Endometrial microvascular endothelial cells (primary cell): ENCODE data around the gene GORASP1. TPM values are rescaled to one million over a fixed set of nuclear protein-coding genes. Genes with fewer than 3 reads are reported as not detected.

Source experiments
- in situ Hi-C: cut with HindIII; loops from 2 replicates; pipeline ENCODE4 v1.10.0; 2017; ENCODE audit warnings: low sequenced_read_pairs, low pct_unique_long_range_greater_than_20kb; ENCODE audit errors: inconsistent ontology term
- total RNA-seq: library from RNA; depleted of rRNA; stranded (reverse); fragments of >200 nt; gene quantifications from one replicate; pipeline ENCODE4 v1.2.3, GENCODE V29; 2015; ENCODE audit errors: inconsistent ontology term

The GORASP1 gene
- total RNA-seq, 1 donor from 2014 or later, result 72.3 TPM

DNA sequence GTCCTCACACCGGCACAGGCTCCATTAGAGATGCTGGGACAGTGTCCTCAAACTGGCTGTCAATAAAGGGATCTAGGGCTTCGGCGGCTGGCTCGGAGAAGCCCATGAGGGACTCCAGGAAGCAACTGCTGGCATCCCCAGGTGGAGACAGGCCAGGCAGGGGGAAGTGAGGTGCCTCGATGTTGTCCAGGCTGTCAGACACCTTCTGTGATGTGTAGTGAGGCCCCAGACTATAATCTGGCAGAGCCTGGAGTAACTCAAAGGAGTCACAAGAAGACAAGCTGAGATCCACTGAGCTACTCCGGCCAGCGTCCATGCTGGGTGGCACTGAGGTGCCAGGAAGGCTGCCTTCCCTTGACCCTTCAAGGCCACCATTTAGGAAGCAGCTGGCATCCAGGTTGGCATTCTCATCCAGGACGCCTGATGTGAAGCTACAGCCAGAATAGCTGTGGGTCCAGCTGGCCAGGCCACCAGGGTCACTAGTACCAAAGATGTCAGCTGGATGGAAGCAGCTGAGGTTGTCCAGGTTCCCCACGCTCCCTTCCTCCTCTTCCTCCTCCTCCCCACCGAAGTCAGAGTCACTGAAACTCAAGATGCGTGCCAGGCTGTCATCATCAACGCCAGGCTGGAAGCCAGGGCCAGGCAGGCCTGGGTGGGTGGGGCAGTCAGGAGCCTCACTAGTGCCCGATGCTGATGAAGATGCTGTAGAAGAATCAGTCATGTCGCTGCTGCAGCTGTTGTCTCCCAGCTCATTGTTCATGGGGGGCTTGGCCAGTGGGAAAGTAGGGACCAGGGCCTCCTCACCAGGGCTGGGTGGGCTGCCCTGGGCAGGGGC is 35.8 kb upstream of the GORASP1 start:
- in situ Hi-C loops, result loop anchor here (25.0 kb wide), 1 partner anchor 144 kb away; the partner anchor contains the start of gene CX3CR1

DNA sequence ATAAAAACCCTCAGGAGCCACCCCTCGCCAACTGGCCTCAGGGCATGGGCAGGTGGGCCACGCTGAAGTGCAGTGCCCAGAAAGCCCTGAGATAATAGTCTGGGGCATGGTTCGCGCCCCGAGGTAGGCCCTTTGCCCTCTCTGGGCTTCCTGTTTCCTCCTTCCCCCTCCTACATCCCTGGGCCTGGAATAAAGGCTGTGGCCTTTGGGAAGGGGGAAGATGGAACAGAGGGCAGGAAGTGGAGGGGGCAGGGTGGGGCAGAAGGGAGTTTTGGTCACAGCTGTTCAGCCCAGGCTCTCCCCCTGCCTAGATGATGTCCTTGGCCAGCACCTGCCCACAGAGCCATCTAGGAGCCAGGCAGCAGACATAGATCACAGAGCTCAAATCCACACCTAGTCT is 34.6 kb upstream of the GORASP1 start:
- in situ Hi-C loops, result loop anchor here (25.0 kb wide), 1 partner anchor 145 kb away; the partner anchor contains the start of gene CX3CR1

DNA sequence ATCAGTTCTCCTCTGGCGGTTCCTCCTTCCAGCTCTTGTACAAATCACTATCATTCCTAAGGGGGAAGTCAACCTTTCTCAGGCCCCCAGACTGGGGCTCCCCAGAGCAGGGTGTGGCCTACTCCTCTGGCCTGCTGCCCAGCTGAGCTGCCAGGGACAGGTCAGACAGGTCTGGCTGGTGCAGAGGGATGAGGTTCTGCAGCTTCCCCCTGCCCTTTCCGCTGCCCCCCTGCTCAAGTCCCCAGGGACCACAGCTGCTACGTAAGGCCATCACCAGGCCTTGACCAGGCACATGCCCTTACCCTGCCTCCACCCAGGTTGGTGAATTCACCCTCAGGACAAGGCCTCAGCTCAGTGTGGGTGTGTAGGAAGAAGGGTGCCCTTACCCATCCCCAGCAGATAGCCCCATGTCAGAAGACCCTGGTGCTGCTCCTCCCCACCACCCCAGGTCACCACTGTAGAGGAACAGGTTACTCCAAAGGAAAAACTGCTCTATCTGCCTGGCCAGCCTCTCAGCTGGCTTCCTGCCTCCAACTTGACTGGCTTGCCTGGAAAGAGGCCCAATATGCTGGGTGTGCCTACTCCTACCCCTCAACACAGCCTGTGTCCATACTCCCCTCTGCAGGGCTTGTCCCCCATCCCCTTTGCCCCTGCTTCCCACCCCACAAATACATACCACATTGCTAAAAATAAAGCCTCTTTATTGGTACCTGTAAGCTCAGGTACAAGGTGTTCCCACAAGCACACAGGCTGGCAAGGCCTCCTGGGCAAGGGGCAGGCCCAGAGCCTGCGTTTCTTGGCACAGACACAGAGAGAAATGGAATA is 34.0 kb upstream of the GORASP1 start:
- in situ Hi-C loops, result loop anchor here (25.0 kb wide), 1 partner anchor 146 kb away; the partner anchor contains the start of gene CX3CR1

DNA sequence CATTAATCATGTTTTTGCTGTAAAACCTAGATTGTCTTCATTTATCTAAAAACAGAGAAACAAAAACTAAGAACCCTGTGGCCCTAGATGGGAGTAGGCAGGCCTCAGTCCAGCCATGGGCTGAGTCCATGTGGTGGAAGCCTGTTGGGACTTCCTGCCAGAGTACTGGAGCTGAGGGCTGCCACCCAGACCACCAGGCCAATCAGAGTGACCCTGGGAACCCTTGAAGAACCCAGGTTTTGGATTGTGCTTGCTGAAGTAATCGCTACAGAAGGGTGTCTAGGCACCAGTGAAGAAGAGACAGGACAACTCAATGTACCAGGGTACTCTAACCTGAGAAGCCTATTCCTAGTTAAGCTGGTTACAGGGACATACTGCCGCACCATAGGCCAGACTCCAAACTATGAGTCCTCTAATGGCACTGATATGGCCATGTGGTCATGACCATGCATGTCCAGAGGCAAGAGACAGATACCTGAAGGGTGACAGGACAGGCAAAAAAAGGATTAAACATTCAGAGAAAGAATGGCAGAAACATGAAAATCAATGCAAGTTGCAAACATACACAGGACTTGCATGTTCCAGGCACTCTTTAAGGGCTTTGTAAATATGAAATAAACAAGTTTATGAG is 33.0 kb upstream of the GORASP1 start:
- in situ Hi-C loops, result loop anchor here (25.0 kb wide), 1 partner anchor 147 kb away; the partner anchor contains the start of gene CX3CR1

DNA sequence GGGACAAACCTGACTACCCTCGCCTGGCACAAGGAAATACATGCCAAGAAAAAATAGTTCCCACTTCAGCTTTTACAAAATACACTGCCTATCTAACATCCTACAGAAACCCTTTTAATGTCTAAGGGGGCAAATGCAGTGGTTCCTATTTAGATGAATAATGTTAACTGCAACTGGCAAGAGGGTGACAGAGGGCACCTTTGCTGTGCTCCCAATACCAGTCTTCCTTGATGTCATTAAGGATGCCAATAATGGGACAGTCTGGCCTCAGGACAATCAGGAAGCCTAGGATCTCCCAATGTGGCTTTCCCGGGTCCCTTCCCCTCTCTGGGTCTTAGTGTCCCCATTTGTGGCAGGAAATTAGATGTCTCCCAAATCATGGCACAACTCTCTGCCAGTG is 32.0 kb upstream of the GORASP1 start:
- in situ Hi-C loops, result loop anchor here (25.0 kb wide), 1 partner anchor 148 kb away; the partner anchor contains the start of gene CX3CR1

DNA sequence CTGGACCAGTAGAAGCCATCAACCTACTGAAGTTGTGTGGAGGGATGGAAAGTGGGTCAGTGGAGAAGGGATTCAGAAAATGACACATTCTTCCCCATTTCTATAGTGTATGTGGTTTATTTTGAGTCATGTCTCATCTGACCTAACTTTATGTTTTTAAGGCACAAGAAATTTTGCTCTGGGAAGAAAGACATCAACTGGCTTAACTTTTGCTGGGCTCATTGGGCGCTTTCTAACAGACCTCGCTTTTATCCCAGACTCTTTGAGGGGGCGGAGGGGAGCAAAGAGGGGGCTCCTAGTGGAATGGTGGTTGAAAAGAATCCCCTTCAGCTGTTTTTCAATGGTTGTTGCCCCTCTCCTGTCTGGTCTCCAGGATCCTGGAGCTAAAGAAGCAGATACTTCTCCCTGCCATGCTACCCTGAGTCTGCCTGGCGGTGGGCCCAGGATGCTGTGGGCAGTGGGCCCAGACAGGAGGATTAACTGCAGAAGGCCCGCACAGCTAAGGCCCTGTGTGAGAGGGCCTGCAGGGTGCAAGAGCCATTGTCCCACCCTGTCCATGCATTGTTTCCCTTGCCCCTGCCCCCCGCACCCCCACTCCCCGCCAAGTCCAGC is 31.5 kb upstream of the GORASP1 start:
- in situ Hi-C loops, result loop anchor here (25.0 kb wide), 1 partner anchor 148 kb away; the partner anchor contains the start of gene CX3CR1

DNA sequence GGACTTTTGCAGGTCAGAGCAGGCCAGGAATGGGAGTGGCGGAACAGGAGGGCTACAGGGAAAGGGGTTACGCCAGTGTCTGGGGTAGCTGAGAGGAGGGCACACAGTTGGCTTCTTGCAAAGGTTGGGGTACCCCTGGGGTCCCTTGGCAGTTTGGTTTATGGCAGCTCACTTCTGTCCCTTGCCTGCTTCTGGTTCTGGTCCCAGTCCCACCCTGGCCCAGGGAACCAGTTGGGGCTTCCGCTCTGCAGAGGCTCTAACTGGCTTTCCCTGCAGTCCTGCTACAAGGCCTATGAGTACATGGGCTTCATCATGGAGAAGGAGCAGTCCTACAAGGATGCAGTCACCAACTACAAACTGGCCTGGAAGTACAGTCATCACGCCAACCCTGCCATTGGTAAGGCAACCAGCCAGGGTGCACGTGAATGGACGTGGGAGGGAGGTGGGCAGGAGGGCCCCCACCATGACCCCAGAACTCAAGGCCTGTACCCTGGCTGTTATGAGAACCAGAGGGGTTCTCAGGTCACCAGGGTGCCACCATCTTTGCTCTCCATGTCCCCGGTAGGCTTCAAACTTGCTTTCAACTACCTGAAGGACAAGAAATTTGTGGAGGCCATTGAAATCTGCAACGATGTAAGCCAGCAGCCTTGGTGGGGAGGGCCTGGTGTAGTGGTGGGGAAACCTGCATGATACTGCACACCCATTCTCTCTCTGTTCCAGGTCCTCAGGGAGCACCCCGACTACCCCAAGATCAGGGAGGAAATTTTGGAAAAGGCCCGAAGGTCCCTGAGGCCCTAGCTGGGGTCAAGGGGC is 30.8 kb upstream of the GORASP1 start:
- in situ Hi-C loops, result loop anchor here (25.0 kb wide), 1 partner anchor 149 kb away; the partner anchor contains the start of gene CX3CR1

DNA sequence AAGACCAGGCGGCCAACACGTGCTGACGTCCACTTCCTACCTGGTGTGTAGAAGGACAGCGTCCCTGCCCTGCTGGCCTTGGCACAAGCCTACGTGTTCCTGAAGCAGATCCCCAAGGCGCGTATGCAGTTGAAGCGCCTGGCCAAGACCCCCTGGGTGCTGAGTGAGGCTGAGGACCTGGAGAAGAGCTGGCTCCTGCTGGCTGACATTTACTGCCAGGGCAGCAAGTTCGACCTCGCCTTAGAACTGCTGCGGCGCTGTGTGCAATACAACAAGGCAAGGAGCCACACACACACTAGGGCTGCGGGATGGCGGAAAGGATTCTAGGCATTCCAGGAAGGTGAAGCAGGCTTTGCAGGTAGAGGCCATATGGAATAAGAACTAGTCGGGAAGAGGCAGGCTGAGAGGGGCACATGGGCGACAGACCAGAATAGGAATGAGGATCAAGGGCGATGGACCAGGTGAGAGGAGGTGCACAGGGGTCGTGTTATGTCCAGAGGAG is 30.1 kb upstream of the GORASP1 start:
- in situ Hi-C loops, result loop anchor here (25.0 kb wide), 1 partner anchor 150 kb away; the partner anchor contains the start of gene CX3CR1

DNA sequence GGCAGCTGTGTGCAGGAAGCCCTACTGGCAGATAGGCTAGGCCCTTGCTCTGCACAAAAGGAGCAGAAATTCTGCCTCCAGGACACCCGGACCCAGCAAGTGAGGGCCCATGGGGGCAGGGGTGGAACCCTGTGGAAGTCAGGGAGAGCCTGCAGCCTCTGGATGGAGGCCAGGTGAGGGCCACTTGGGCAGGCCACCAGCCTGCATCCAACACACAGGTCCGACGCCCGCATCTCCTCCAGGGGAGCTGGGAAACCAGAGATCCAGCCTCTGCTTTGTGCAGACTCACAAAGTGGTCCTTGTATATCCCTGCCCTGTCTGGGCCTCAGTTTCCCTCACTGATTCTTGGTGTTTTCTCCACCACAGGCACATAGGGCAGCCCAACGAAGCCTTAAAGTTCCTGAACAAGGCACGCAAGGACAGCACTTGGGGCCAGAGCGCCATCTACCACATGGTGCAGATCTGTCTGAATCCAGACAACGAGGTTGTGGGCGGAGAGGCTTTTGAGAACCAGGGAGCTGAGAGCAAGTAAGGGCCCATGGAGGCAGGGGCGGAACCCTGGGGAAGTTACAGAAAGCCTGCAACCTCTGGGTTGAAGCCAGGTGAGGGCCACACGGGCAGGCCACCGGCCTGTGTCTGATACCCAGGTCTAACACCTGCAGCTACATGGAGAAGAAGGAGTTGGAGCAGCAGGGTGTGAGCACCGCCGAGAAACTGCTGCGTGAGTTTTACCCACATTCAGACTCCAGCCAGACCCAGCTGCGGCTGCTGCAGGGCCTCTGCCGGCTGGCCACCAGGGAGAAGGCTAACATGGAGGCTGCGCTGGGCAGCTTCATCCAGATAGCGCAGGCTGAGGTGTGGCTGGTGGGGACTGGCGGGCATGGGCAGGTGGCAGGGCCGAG is 29.4 kb upstream of the GORASP1 start:
- in situ Hi-C loops, result loop anchor here (25.0 kb wide), 1 partner anchor 151 kb away; the partner anchor contains the start of gene CX3CR1

DNA sequence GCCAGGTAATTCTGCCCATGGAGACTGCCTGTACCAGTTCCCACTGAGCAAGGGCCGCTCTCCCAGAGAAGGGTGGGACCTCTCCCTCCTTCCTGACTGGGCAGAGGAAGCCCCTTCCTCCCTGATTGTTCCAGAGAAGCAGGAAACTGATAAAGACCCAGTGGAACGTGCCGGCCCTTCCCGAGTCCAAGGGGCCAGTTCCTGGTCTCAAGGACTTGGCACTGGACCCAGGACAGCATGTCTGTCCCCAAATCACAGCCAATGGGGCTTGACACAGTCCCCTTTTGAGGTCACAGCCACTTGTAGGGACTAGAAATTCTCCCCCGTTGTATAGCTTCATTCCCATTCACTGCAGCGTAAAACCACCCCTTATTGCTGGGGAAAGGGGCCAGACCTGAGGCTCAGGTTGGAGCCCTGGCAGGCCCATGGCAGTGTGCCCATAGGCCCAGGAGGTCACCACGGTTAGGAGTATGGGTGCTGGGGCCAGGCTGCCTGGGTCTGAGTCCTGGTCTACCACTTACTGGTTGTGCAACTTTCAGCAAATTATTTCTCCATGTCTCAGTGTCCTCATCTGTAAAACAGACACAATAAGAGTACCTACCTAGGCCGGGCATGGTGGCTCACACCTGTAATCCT is 27.9 kb upstream of the GORASP1 start:
- in situ Hi-C loops, result loop anchor here (25.0 kb wide), 1 partner anchor 152 kb away; the partner anchor contains the start of gene CX3CR1

DNA sequence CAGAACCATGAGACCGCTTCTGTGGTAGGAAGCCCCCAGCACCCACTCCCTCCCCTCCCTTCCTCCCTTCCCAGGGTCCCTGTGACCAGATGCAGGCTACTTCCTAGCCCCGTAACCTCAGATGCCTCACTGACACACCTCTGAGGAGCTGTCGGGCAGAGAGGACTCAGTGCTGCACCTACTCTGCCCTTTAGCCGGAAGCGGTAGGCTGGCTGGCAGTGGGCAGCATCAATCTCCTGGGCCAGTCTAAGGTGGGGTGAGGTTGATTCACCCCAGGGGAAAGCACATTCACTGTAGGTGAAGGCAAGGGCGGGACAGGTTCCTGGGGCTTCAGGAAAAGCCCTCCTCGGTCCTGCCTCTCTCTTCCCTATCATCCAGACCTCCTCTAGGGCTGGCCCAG is 26.9 kb upstream of the GORASP1 start:
- in situ Hi-C loops, result loop anchor here (25.0 kb wide), 1 partner anchor 153 kb away; the partner anchor contains the start of gene CX3CR1

DNA sequence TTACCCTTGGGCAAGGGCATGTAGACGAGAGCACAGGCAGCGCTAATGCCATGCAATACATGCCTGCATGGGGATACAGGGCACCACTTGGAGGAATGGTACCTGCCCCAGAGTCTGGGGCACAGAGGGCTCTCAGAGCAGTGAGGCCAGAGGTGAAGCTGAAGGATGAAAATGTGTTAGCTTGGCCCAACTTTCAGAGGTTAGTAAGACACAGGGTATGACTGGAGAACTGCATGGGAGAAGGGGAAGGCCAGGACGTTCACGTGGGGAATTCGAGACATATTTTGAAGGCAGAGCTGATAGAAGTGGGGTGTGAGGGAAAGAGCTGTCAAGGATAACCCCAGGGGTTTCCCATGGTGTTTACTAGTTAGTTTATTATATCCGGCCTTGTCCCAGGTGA is 26.4 kb upstream of the GORASP1 start:
- in situ Hi-C loops, result loop anchor here (25.0 kb wide), 1 partner anchor 153 kb away; the partner anchor contains the start of gene CX3CR1

DNA sequence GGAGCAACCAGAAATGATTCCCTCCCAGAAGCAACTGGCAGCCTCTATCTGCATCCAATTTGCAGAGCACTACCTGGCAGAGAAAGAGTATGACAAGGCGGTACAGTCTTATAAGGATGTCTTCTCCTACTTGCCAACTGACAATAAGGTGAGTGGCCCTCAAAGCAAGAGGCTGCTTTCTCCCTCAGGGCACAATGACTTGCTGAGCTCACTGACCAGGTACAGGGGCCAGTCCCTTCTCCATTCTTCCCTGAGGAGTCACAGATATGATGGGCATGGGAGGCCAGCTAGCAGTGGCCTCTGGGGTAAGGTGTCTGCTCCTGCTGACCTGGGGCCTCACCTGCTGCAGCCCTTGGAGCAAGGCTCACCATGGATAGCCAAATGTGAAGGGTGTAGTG is 25.7 kb upstream of the GORASP1 start:
- in situ Hi-C loops, result loop anchor here (25.0 kb wide), 1 partner anchor 154 kb away; the partner anchor contains the start of gene CX3CR1

DNA sequence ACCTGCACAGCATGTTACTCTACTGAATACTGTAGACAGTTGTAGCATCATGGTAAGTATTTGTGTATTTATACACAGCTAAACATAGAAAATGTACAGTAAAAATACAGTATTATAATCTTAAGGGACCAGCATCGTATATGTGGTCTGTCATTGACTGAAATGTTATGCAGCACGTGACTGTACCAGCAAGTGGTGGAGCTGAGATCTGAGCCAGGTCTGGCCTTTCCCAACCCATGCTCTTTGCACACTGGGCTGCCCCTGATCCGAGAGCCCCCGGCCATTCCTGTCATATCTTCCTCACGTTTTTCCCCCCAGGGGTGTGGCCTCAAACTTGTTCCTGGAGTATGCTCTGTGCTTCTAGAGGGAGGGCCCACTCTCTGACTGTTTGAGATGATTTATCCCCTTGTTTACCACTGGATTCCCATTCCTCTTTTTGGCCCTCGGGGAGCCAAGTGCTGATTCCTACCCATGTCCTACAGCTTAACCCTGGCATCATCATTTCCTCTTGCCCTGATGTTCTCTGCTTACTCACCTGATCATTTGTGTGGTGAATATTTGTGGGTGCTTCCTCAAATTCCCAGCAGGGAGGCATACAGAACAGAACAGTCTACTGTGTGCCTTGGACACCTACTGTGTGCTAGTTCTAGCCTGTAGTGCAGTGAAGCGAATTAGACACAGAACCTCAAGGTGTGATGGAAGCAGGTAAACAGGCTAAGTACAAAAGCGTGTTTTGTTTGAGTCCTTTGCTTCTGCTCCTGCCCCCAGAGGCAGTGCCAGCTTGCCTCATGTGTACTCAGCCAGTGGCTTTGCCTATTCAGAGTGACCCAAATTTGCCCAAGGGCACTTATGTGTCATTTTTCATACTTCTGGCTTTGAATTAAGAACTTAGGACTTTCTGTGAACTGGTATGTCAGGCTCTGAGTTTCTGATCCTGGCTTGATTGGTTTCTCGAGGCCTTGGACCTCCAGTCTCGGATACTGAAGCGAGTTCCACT is 25.0 kb upstream of the GORASP1 start:
- in situ Hi-C loops, result loop anchor here (25.0 kb wide), 1 partner anchor 155 kb away; the partner anchor contains the start of gene CX3CR1
